ENCODE results near the gene ARX.

The ARX gene

DNA sequence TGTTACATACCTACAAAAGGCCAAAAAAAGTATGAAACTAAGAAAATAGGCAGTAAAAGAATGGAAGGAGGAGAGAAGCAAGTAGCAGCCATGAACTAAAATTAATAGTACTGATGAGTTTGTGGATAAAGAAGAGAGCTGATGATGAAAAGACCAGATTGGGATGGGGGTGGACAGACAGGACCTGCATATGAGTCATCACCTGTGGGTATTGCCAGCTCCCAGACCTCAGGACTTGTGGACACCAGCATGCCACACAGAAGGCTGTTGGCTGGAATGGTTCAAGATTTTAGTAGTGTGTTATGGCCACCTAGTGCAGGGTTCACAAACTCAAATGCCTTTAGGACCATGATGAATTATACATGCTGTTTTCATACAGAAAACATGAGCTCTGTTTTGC, 58.9 kb downstream of the ARX start:
- TF ChIP-seq, protein P1, sequence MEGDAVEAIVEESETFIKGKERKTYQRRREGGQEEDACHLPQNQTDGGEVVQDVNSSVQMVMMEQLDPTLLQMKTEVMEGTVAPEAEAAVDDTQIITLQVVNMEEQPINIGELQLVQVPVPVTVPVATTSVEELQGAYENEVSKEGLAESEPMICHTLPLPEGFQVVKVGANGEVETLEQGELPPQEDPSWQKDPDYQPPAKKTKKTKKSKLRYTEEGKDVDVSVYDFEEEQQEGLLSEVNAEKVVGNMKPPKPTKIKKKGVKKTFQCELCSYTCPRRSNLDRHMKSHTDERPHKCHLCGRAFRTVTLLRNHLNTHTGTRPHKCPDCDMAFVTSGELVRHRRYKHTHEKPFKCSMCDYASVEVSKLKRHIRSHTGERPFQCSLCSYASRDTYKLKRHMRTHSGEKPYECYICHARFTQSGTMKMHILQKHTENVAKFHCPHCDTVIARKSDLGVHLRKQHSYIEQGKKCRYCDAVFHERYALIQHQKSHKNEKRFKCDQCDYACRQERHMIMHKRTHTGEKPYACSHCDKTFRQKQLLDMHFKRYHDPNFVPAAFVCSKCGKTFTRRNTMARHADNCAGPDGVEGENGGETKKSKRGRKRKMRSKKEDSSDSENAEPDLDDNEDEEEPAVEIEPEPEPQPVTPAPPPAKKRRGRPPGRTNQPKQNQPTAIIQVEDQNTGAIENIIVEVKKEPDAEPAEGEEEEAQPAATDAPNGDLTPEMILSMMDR (IDR thresholded peaks at IDR 0.05; ENCODE audit: extremely low read depth, missing control alignments) = no peak
- no peak for DNase-seq (ENCODE audit: low spot score)

DNA sequence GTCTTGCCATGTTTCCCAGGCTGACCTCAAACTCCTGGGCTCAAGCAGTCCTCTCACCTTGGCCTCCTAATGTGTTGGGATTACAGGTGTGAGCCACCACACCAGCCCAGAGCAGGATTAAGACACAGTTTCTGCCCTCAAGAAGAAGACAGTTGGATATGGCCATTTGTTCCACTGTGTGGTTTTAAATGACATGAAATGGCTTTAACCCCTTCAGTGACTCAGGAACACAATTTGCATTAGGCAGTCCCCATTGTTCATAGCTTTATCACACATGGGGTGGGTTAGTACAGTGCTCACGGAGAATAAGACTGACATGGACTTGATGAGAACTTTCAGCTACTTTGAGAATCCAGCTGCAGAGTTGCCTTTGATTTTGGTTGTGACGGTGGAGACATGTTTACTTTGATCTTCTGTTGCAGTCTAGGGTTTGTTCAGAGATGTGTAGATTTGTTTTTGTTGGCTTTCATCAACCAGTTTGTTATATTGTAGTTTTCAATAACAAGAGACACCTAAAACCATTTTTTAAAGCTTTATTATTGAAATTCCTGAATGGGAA, 60.3 kb downstream of the ARX start:
- no peak for DNase-seq (ENCODE audit: low spot score)
- TF ChIP-seq, protein P1 (IDR thresholded peaks at IDR 0.05; ENCODE audit: extremely low read depth, missing control alignments) = no peak

DNA sequence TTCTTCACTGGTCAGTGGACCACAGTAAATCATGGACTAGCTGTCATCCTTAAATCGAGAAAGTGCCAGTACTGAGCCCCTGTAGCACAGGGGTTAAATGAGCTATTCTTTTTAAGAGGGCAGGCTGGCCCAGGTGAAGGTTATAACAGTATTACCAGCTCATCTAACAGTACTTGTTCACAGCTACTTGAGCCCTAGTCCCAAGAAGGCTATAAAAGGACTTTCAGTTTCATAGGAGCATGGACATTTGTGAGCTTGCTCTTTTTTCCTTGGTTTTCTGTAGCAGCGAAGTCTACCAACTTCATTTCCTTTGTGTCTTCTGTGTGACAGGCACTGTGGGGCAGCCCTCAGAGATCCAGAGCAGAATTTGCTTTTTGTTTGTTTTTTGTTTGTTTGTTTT, 61.0 kb downstream of the ARX start:
- TF ChIP-seq, protein P1 (IDR thresholded peaks at IDR 0.05; ENCODE audit: extremely low read depth, missing control alignments) = no peak
- no peak for DNase-seq (ENCODE audit: low spot score)

Measured in GM20000 (cell line).